A549 (cell line): ENCODE measurements around the gene DAW1. TPM values are rescaled to one million over a fixed set of nuclear protein-coding genes. Genes with fewer than 3 reads are reported as not detected.

ENCODE experiments used
- ATAC-seq, 2 experiments: fragments of 200-7000 bp in 1 of 2; fragments of >200 bp in 1 of 2; cut with Nextera tagmentation in 1 of 2; cut with Tn5 transposase in 1 of 2; 3 replicates each; pipeline versions ENCODE4 v1.8.0 to v1.9.1; 2018 to 2020; ENCODE audit warnings: mild to moderate bottlenecking in 1 of 2, moderate library complexity in 1 of 2
- CTCF ChIA-PET: fragments of 300-600 bp; sonication (Branson Sonifier 250); formaldehyde crosslinking; extraction: SDS; loops from one replicate; lab custom pipeline; 2021; ENCODE audit warnings: antibody characterized with exemption, inconsistent platforms; lab: Yijun Ruan, JAX
- POLR2A ChIA-PET: fragments of 350-600 bp; formaldehyde crosslinking; extraction: SDS; loops from one replicate; lab custom pipeline; 2021; ENCODE audit warnings: antibody characterized with exemption, inconsistent platforms; lab: Yijun Ruan, JAX
- DNase-seq, 2 experiments: peaks; one replicate each; pipeline versions ENCODE4 v3.0.0 to v3.0.0-alpha.2; 2011 to 2016; ENCODE audit warnings: low read depth in 1 of 2, low spot score in 1 of 2
- FAIRE-seq: peaks from 2 replicates; lab custom pipeline; 2011; peaks lifted over from hg19 to GRCh38; lab: Jason Lieb, UNC
- H3K27ac ChIP-seq, 2 experiments: fragments of >200 bp; sonication (Bioruptor Twin); formaldehyde crosslinking; 3 replicates each; pipeline ENCODE4 v1.5.1; 2016 to 2017
- H3K4me1 ChIP-seq: fragments of >200 bp; sonication (Bioruptor Twin); formaldehyde crosslinking; 3 replicates; pipeline ENCODE4 v1.6.1; 2016
- H3K4me2 ChIP-seq: fragments of >200 bp; sonication (Bioruptor Twin); formaldehyde crosslinking; 3 replicates; pipeline ENCODE4 v1.6.1; 2016
- H3K4me3 ChIP-seq: fragments of >200 bp; sonication (Bioruptor Twin); formaldehyde crosslinking; 3 replicates; pipeline ENCODE4 v1.5.1; 2016
- H3K9me3 ChIP-seq: fragments of >200 bp; sonication (Bioruptor Twin); formaldehyde crosslinking; 3 replicates; pipeline ENCODE4 v1.6.1; 2016
- CBX8 ChIP-seq: fragments of 200-600 bp; sonication (generic); IDR thresholded peaks from 2 replicates; pipeline ENCODE4 v1.6.1; 2016
- CHD4 ChIP-seq: fragments of 200-600 bp; sonication (generic); IDR thresholded peaks from 2 replicates; pipeline ENCODE4 v1.6.1; 2016; ENCODE audit warnings: antibody characterized with exemption, mild to moderate bottlenecking, borderline replicate concordance
- EHMT2 ChIP-seq: fragments of 200-600 bp; sonication (generic); IDR thresholded peaks from 2 replicates; pipeline ENCODE4 v1.6.1; 2016; ENCODE audit warnings: antibody characterized with exemption, low read depth, mild to moderate bottlenecking, moderate library complexity
- EP300 ChIP-seq, 2 experiments: fragments of >200 bp; sonication (Bioruptor Twin); formaldehyde crosslinking; IDR thresholded peaks; 2 replicates in 1 of 2; 3 replicates in 1 of 2; pipeline ENCODE4 v1.6.1; 2016 to 2017
- FOSB ChIP-seq: fragments of 250-450 bp; sonication (Bioruptor Pico); IDR thresholded peaks from 2 replicates; pipeline ENCODE4 v1.5.0; 2020; ENCODE audit warnings: mild to moderate bottlenecking, moderate library complexity
- FOSL2 ChIP-seq, 2 experiments: fragments of 450-650 bp in 1 of 2; fragments of >200 bp in 1 of 2; sonication (Bioruptor Twin) in 1 of 2; formaldehyde crosslinking; IDR thresholded peaks; 2 replicates each; pipeline versions ENCODE4 v1.5.0 to v1.6.1; 2016 to 2020; ENCODE audit warnings: mild to moderate bottlenecking in 1 of 2, moderate library complexity in 1 of 2
- GATA3 ChIP-seq: IDR thresholded peaks from 2 replicates; pipeline ENCODE4 v1.6.1; 2012; ENCODE audit warnings: borderline replicate concordance
- HDAC2 ChIP-seq: fragments of 200-600 bp; sonication (generic); IDR thresholded peaks from 2 replicates; pipeline ENCODE4 v1.6.1; 2016
- HEYL ChIP-seq: fragments of 250-450 bp; sonication (Bioruptor Pico); IDR thresholded peaks from 2 replicates; pipeline ENCODE4 v1.8.0; 2021; ENCODE audit warnings: mild to moderate bottlenecking, moderate library complexity
- JUN ChIP-seq, 2 experiments: fragments of >200 bp; sonication (Bioruptor Twin); formaldehyde crosslinking; IDR thresholded peaks; 2 replicates in 1 of 2; 3 replicates in 1 of 2; pipeline ENCODE4 v1.6.1; 2016 to 2017
- KDM1A ChIP-seq: fragments of 200-600 bp; sonication (generic); IDR thresholded peaks from 2 replicates; pipeline ENCODE4 v1.6.1; 2016; ENCODE audit warnings: low read depth, mild to moderate bottlenecking
- MAZ ChIP-seq: fragments of 150-350 bp; IDR thresholded peaks from 2 replicates; pipeline ENCODE4 v1.6.1; 2014; ENCODE audit warnings: antibody characterized with exemption, low read depth, low read length, borderline replicate concordance
- MYC ChIP-seq: IDR thresholded peaks from 2 replicates; pipeline ENCODE4 v1.6.1; 2012; ENCODE audit warnings: mild to moderate bottlenecking, inconsistent platforms, low read length, improper control_type of control experiment, borderline replicate concordance
- NPAS2 ChIP-seq: fragments of 250-450 bp; sonication (Bioruptor Pico); IDR thresholded peaks from 2 replicates; pipeline ENCODE4 v1.8.0; 2022; ENCODE audit warnings: mild to moderate bottlenecking, moderate library complexity, borderline replicate concordance
- NR3C1 ChIP-seq: fragments of >200 bp; sonication (Bioruptor Twin); formaldehyde crosslinking; IDR thresholded peaks from 3 replicates; pipeline ENCODE4 v1.6.1; 2017
- PHF8 ChIP-seq: fragments of 200-600 bp; sonication (generic); IDR thresholded peaks from 2 replicates; pipeline ENCODE4 v1.6.1; 2016; ENCODE audit warnings: low read depth, mild to moderate bottlenecking, antibody characterized with exemption, moderate library complexity, borderline replicate concordance
- RARB ChIP-seq: fragments of 250-450 bp; sonication (Bioruptor Pico); IDR thresholded peaks from 2 replicates; pipeline ENCODE4 v1.8.0; 2021; ENCODE audit warnings: mild to moderate bottlenecking, moderate library complexity
- RCOR1 ChIP-seq: fragments of 150-350 bp; IDR thresholded peaks from 2 replicates; pipeline ENCODE4 v1.6.1; 2014; ENCODE audit warnings: antibody characterized with exemption, low read length, low read depth
- RNF2 ChIP-seq: fragments of 200-600 bp; sonication (generic); IDR thresholded peaks from 2 replicates; pipeline ENCODE4 v1.6.1; 2016; ENCODE audit warnings: low read depth, mild to moderate bottlenecking, antibody characterized with exemption, moderate library complexity, borderline replicate concordance
- TFCP2L1 ChIP-seq: fragments of 250-450 bp; sonication (Bioruptor Pico); IDR thresholded peaks from 2 replicates; pipeline ENCODE4 v1.5.0; 2021; ENCODE audit warnings: mild to moderate bottlenecking
- TP53 ChIP-seq: fragments of 250-450 bp; sonication (Bioruptor Pico); IDR thresholded peaks from 2 replicates; pipeline ENCODE4 v1.5.0; 2021; ENCODE audit warnings: mild to moderate bottlenecking, moderate library complexity
- ZC3H11A ChIP-seq: fragments of 450-650 bp; IDR thresholded peaks from 2 replicates; pipeline ENCODE4 v1.6.1; 2014; ENCODE audit warnings: antibody characterized with exemption, mild to moderate bottlenecking
- ZFP36 ChIP-seq: fragments of 450-650 bp; IDR thresholded peaks from 2 replicates; pipeline ENCODE4 v1.6.1; 2014; ENCODE audit warnings: borderline replicate concordance; ENCODE audit not compliant: partially characterized antibody
- ZNF302 ChIP-seq: fragments of 250-450 bp; sonication (Bioruptor Pico); IDR thresholded peaks from 2 replicates; pipeline ENCODE4 v1.9.0; 2021; ENCODE audit warnings: inconsistent platforms, mild to moderate bottlenecking, moderate library complexity
- WGBS: methylation state at CpG from one replicate; pipeline ENCODE4 v1.1.6; 2017; ENCODE audit errors: missing lambda C conversion rate; 5-methylcytosine and 5-hydroxymethylcytosine counted together
- polyA plus RNA-seq, 4 experiments: library from polyadenylated mRNA; depleted of rRNA in 3 of 4; stranded (reverse); fragments of >200 nt; fragmentation: RNase III in 1 of 4; extraction: RNeasy Plus Mini Kit Qiagen cat#74134 plus additional on column Dnase treatment in 1 of 4; gene quantifications; 2 replicates in 3 of 4; 3 replicates in 1 of 4; pipeline ENCODE4 v1.2.3, GENCODE V29; 2011 to 2017
- TF ChIP-seq, protein P1 (sequence below): fragments of 250-450 bp; sonication (Bioruptor Pico); IDR thresholded peaks from 2 replicates; pipeline ENCODE4 v1.5.0; 2020; ENCODE audit warnings: low read depth, mild to moderate bottlenecking, moderate library complexity
- TF ChIP-seq, protein P2 (sequence below): IDR thresholded peaks from 2 replicates; pipeline ENCODE4 v1.6.1; 2012
- TF ChIP-seq, protein P3 (sequence below): fragments of 200-600 bp; sonication (generic); IDR thresholded peaks from 2 replicates; pipeline ENCODE4 v1.6.1; 2016; ENCODE audit warnings: antibody characterized with exemption, mild to moderate bottlenecking, moderate library complexity
- TF ChIP-seq, protein P4 (sequence below): IDR thresholded peaks from 2 replicates; pipeline ENCODE4 v1.6.1; 2012; ENCODE audit warnings: low read depth, borderline replicate concordance
- TF ChIP-seq, protein P5 (sequence below): fragments of 450-650 bp; IDR thresholded peaks from 2 replicates; pipeline ENCODE4 v1.6.1; 2014; ENCODE audit warnings: antibody characterized with exemption

DAW1 gene
- polyA plus RNA-seq, 2 of the 4 experiments (the other 2 are of a cell fraction): 1.1 to 2.7 TPM

DNA sequence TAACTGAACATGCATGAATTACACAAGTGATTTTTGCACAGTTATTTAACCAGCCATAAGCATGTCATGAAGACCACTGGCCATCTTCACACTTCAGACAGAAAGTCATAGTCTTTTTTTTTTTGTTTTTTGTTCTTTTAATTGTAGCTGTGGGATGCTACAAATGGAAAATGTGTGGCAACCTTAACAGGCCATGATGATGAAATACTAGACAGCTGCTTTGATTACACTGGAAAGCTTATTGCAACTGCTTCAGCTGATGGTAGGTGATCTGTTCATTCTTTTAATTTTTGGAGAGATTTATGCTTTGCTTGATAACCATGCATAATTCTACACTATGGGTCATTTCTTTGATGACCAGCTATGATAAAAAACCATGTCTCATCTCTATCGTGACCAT, 35.6 kb downstream of the DAW1 start:
- no peaks in the 10 kb centered on the region for H3K4me1 ChIP-seq
- CTCF ChIA-PET: interaction anchor here (1.4 kb wide), 1 partner anchor 17 kb away, joined by 4 read pairs; no protein-coding TSS in a partner anchor
- FAIRE-seq: no peak
- no peaks in the 10 kb centered on the region for H3K9me3 ChIP-seq
- 84% methylated on average over 1 of the region's 1 CpG for WGBS
- H3K4me3 ChIP-seq: no peak overlapping the region
- POLR2A ChIA-PET: no interaction called here
- H3K27ac ChIP-seq: no peak overlapping the region
- no peak for ATAC-seq
- no peak overlapping the region for H3K4me2 ChIP-seq
- TF ChIP-seq, protein P1, sequence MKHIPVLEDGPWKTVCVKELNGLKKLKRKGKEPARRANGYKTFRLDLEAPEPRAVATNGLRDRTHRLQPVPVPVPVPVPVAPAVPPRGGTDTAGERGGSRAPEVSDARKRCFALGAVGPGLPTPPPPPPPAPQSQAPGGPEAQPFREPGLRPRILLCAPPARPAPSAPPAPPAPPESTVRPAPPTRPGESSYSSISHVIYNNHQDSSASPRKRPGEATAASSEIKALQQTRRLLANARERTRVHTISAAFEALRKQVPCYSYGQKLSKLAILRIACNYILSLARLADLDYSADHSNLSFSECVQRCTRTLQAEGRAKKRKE (CRISPR knock-in tag): no peak
- TF ChIP-seq KDM1A (no peak), RARB (CRISPR knock-in tag) (no peak), HDAC2 (no peak), ZNF302 (no peak), MAZ (no peak), MYC (no peak), NR3C1 (no peak), TP53 (CRISPR knock-in tag) (no peak), EHMT2 (no peak)
- TF ChIP-seq, protein P2, sequence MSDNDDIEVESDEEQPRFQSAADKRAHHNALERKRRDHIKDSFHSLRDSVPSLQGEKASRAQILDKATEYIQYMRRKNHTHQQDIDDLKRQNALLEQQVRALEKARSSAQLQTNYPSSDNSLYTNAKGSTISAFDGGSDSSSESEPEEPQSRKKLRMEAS: no peak
- DNase-seq: no peak

DNA sequence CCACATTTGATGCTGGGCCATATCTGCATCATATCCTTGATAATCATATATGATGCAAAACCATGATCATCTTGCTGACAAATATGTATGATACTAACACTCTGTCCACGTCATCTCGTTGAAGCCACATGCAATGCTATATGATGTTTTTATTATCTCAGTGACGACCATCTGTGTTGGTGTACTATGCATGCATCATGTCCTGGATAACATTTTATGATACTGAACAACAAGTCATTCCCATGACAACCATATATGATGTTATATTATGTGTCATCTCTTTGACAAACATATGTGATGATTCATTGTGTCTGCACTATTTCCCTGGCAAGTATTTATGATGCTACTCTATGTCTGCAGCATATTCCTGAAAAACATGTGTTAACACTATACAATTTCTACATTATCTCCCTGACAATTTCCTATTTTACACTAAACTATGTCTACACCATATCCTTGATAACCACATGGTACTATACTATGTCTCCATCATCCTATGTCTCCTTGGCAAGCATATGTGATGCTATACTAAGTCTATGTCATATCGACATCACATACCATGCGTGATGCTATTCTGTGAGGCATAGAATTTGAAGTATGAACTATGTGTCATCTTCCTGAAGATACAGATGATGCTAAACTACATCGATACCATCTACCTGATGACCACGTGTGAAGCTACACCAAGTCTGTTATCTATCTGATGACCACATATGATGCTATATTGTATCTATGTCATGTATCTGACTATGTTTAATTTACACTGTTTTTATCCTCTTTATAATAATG, 37.0 kb downstream of the DAW1 start:
- no peak for DNase-seq
- no peak for FAIRE-seq
- POLR2A ChIA-PET: no interaction called here
- TF ChIP-seq FOSL2 (IDR thresholded peaks at IDR 0.05): no peak
- peak; percentile 49 for TF ChIP-seq FOSL2 (CRISPR knock-in tag; IDR thresholded peaks at IDR 0.05)
- TF ChIP-seq, protein P3, sequence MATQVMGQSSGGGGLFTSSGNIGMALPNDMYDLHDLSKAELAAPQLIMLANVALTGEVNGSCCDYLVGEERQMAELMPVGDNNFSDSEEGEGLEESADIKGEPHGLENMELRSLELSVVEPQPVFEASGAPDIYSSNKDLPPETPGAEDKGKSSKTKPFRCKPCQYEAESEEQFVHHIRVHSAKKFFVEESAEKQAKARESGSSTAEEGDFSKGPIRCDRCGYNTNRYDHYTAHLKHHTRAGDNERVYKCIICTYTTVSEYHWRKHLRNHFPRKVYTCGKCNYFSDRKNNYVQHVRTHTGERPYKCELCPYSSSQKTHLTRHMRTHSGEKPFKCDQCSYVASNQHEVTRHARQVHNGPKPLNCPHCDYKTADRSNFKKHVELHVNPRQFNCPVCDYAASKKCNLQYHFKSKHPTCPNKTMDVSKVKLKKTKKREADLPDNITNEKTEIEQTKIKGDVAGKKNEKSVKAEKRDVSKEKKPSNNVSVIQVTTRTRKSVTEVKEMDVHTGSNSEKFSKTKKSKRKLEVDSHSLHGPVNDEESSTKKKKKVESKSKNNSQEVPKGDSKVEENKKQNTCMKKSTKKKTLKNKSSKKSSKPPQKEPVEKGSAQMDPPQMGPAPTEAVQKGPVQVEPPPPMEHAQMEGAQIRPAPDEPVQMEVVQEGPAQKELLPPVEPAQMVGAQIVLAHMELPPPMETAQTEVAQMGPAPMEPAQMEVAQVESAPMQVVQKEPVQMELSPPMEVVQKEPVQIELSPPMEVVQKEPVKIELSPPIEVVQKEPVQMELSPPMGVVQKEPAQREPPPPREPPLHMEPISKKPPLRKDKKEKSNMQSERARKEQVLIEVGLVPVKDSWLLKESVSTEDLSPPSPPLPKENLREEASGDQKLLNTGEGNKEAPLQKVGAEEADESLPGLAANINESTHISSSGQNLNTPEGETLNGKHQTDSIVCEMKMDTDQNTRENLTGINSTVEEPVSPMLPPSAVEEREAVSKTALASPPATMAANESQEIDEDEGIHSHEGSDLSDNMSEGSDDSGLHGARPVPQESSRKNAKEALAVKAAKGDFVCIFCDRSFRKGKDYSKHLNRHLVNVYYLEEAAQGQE: no peak
- ATAC-seq: peak; percentile 40 to 48; a peak in 3 of 6 replicates
- Histone ChIP-seq H3K4me2 (no peak overlapping the region), H3K4me1 (no peaks in the 10 kb centered on the region), H3K9me3 (no peaks in the 10 kb centered on the region), H3K27ac (no peak overlapping the region), H3K4me3 (no peak overlapping the region)
- CTCF ChIA-PET: interaction anchor here (1.4 kb wide), 1 partner anchor 10 kb away, joined by 3 read pairs; no protein-coding TSS in a partner anchor
- 68% methylated on average over 7 of the region's 7 CpGs for WGBS

DNA sequence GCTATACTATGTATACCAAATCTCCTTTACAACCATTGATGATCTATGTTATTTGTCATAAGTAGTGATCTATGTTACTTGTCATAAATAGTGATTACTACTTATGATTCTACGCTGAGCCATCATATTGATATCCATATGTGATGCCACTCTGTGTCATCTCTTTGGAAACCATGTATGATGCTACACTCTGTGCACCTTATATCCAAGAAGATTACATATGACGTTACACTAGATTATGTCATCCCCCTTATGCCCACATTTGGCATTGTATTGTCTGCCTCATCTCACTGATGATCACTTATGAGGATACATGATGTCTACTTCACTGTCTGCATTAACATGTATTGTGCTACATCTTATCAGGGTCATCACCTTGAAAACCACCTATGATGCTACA, 42.9 kb downstream of the DAW1 start:
- ATAC-seq (no peak), FAIRE-seq (no peak), DNase-seq (no peak)
- Histone ChIP-seq H3K27ac (no peak overlapping the region), H3K9me3 (no peaks in the 10 kb centered on the region), H3K4me1 (no peaks in the 10 kb centered on the region), H3K4me2 (no peak overlapping the region), H3K4me3 (no peak overlapping the region)
- 24% methylated on average over 2 of the region's 2 CpGs for whole genome bisulfite sequencing
- POLR2A ChIA-PET: no interaction called here
- CTCF ChIA-PET: no interaction called here
- TF ChIP-seq ZNF302: no peak
- no peak for TF ChIP-seq JUN (IDR thresholded peaks at IDR 0.05)
- no peak for TF ChIP-seq NPAS2 (CRISPR knock-in tag)
- TF ChIP-seq CBX8: no peak
- TF ChIP-seq NR3C1: no peak
- TF ChIP-seq, protein P4, sequence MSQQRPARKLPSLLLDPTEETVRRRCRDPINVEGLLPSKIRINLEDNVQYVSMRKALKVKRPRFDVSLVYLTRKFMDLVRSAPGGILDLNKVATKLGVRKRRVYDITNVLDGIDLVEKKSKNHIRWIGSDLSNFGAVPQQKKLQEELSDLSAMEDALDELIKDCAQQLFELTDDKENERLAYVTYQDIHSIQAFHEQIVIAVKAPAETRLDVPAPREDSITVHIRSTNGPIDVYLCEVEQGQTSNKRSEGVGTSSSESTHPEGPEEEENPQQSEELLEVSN: no peak
- TF ChIP-seq CHD4: no peak
- TF ChIP-seq GATA3: no peak
- no peak for TF ChIP-seq PHF8
- TF ChIP-seq HEYL (CRISPR knock-in tag): no peak
- no peak for TF ChIP-seq RCOR1
- TF ChIP-seq RNF2: no peak
- no peak for TF ChIP-seq EP300 (IDR thresholded peaks at IDR 0.05)
- no peak for TF ChIP-seq ZC3H11A
- no peak for TF ChIP-seq FOSB
- TF ChIP-seq TFCP2L1 (CRISPR knock-in tag): no peak
- TF ChIP-seq ZFP36: no peak
- TF ChIP-seq, protein P5, sequence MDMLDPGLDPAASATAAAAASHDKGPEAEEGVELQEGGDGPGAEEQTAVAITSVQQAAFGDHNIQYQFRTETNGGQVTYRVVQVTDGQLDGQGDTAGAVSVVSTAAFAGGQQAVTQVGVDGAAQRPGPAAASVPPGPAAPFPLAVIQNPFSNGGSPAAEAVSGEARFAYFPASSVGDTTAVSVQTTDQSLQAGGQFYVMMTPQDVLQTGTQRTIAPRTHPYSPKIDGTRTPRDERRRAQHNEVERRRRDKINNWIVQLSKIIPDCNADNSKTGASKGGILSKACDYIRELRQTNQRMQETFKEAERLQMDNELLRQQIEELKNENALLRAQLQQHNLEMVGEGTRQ: no peak
